ENCODE data around the gene CWC22.

DNA sequence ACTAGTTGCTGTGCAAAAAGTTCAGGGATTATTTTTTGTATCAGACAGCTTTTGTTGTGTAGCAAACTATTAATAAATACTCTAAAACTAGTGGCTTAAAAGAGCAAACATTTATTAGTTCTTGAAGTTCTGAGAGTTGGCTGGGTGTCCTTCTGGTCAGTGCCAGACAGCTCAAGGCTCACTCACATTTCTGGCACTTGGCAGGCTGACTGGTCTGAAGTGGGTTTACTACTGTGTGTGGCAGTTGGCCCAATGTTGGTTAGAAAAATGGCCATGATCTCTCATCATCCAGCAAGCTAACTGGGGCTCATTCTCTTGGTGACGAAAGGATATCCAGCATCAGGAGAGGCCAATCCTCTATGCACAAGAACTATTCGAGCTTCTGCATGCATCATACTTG, 74.3 kb downstream of the CWC22 start:
- TF ChIP-seq CTCF (CRISPR knock-in tag; IDR thresholded peaks at IDR 0.05) (no peak), U2AF2 (IDR thresholded peaks at IDR 0.05; ENCODE audit: low read depth, low read length) (no peak), TBL1XR1 (IDR thresholded peaks at IDR 0.05; ENCODE audit: borderline replicate concordance, low read length, partially characterized antibody) (no peak), HNRNPH1 (optimal IDR thresholded peaks at IDR 0.05; ENCODE audit: low read depth, low read length) (no peak)
